HG03060 (cell line): ENCODE measurements around the gene AUTS2.

ENCODE experiments used
- ATAC-seq: cut with Tn5 transposase; IDR thresholded peaks from one replicate; pipeline ENCODE4 v1.9.1; 2021; ENCODE audit warnings: low read depth, moderate number of reproducible peaks; ENCODE audit not compliant: unreplicated experiment

The AUTS2 gene

GRCh38 chr7:69808391-69808790 is 210.1 kb downstream of the AUTS2 start:
- ATAC-seq = no peak

GRCh38 chr7:69811476-69812308 is 213.4 kb downstream of the AUTS2 start:
- ATAC-seq = no peak

GRCh38 chr7:69812756-69813155 is 214.5 kb downstream of the AUTS2 start:
- ATAC-seq = no peak

GRCh38 chr7:69813637-69814240 is 215.5 kb downstream of the AUTS2 start:
- ATAC-seq = no peak

- ATAC-seq = no peak
Observed at GRCh38 chr7:69814421-69814962, 216.2 kb downstream of the AUTS2 start.

GRCh38 chr7:69816501-69816900 is 218.2 kb downstream of the AUTS2 start:
- no peak for ATAC-seq

- ATAC-seq = no peak
Observed at GRCh38 chr7:69817121-69817520, 218.8 kb downstream of the AUTS2 start.

GRCh38 chr7:69817841-69818635 is 219.8 kb downstream of the AUTS2 start:
- no peak for ATAC-seq

GRCh38 chr7:69818636-69819332 is 220.5 kb downstream of the AUTS2 start:
- no peak for ATAC-seq

GRCh38 chr7:69819333-69819705 is 221.0 kb downstream of the AUTS2 start:
- ATAC-seq = no peak

GRCh38 chr7:69820479-69821192 is 222.4 kb downstream of the AUTS2 start:
- ATAC-seq = no peak

- no peak for ATAC-seq
Observed at GRCh38 chr7:69822386-69822785, 224.1 kb downstream of the AUTS2 start.

GRCh38 chr7:69823151-69823744 is 225.0 kb downstream of the AUTS2 start:
- no peak for ATAC-seq

GRCh38 chr7:69825113-69825972 is 227.1 kb downstream of the AUTS2 start:
- ATAC-seq = no peak

GRCh38 chr7:69826283-69826682 is 228.0 kb downstream of the AUTS2 start:
- no peak for ATAC-seq

- no peak for ATAC-seq
Observed at GRCh38 chr7:69827140-69827539, 228.9 kb downstream of the AUTS2 start.

- no peak for ATAC-seq
Observed at GRCh38 chr7:69827558-69827957, 229.3 kb downstream of the AUTS2 start.

GRCh38 chr7:69832356-69832755 is 234.1 kb downstream of the AUTS2 start:
- no peak for ATAC-seq

GRCh38 chr7:69833964-69834363 is 235.7 kb downstream of the AUTS2 start:
- ATAC-seq = no peak
